Ovary (tissue), 3 donors: ENCODE results near the gene STIMATE.

Source experiments
- EP300 ChIP-seq: sonication (generic); formaldehyde crosslinking; IDR thresholded peaks from one replicate; pipeline ENCODE4 v1.6.1; 2017; ENCODE audit warnings: antibody characterized with exemption
- TF ChIP-seq, protein P1 (sequence below), 3 donors: fragments of 450-650 bp in 2 of 3; fragments of 200-600 bp in 1 of 3; IDR thresholded peaks; one replicate each; pipeline versions ENCODE4 v1.5.1 to v1.8.0; 2016 to 2022; ENCODE audit warnings: antibody characterized with exemption in 3 of 3, mild to moderate bottlenecking in 1 of 3
- donor health status: DM: no; HTN: no; CAD: no.

DNA sequence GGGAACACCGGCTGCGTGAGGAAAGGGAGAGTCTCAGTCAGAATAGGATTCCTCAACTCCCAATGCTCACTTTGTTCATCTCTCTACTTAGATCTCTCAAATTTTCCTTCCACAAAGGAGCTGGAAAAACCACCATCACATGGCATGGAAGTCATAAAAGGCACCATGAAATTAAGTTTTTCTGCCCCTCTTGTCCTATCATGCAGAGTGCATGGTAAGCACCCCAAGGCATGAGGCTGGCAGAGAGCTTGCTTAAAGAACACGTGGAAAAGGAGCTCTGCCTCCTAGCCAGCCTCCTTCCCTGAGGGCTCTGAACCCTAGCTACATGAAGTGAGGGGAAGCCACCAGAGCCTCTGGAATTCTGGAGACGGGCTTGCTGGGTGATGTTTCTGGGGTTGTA lies 17.8 kb downstream of the STIMATE start:
- TF ChIP-seq, protein P1, sequence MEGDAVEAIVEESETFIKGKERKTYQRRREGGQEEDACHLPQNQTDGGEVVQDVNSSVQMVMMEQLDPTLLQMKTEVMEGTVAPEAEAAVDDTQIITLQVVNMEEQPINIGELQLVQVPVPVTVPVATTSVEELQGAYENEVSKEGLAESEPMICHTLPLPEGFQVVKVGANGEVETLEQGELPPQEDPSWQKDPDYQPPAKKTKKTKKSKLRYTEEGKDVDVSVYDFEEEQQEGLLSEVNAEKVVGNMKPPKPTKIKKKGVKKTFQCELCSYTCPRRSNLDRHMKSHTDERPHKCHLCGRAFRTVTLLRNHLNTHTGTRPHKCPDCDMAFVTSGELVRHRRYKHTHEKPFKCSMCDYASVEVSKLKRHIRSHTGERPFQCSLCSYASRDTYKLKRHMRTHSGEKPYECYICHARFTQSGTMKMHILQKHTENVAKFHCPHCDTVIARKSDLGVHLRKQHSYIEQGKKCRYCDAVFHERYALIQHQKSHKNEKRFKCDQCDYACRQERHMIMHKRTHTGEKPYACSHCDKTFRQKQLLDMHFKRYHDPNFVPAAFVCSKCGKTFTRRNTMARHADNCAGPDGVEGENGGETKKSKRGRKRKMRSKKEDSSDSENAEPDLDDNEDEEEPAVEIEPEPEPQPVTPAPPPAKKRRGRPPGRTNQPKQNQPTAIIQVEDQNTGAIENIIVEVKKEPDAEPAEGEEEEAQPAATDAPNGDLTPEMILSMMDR (IDR thresholded peaks at IDR 0.05), result no peak
- TF ChIP-seq EP300, result no peak
